Activated gamma-delta T cell treated with Interleukin-2 at 50 U/mL for 16 hours (primary cell): ENCODE results near the gene SDR39U1.
A peak's percentile ranks its signal among the peaks of the same experiment; 100 is the strongest.

Experiments
- DNase-seq: peaks from one replicate; pipeline ENCODE4 v3.0.0-alpha.2; 2020

SDR39U1 gene

DNA sequence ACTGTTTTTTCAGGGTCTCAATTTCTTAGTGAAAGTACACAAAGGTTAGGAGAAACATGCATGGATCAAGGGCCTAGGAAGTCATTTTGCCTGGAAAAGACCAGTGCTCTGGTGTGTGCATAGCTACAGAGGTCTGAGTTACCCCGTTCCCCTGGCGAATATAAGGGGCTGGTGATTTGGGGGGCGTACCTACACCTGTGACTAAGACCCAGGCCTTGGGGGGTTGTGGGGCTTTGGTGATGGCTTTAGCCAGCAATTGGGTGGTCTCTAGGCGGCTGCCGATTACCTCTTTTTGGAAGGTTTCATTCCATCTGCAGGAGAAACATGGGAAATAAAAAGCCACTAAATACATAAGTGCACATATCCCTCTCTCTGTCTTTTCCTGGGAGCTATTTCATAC, 1.1 kb downstream of the SDR39U1 start:
- DNase-seq, result no peak

DNA sequence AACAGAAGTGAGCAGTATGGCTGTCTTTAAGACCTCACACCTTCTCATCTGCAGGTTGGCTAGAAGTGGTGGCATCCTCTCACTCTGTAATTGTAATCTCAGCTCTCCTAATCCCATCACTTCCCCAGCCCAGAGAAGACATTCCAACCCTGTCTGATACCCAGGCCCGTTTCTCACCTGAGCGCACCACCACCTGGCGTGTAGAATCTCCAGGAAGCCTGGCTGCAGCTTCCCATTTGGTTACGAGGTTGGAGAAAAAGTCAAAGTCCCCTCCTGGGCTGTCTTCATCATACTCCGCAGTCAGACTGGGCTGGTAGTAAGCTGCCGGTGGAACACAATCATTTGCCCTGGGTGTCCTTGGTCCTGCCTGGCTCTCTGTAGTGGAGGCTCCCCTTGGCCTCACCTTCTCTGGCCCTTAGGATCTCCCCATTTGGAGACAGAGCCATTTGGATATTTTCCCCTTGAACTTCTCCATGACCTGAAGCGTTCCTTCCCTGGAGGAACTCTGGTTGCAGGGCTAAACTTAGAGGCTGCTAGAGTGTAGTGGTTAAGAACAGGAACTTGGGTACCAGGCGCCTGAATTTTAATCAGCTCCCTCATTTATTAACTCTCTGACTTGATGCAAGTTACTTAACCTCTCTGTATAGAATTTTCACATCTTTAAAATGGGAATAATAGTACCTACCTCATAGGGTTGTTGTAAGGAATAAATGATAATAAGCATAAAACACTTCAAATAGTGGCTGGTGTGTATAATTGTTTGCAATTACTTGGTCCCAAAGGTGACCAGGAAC, 1.8 kb downstream of the SDR39U1 start:
- DNase-seq, result no peak

DNA sequence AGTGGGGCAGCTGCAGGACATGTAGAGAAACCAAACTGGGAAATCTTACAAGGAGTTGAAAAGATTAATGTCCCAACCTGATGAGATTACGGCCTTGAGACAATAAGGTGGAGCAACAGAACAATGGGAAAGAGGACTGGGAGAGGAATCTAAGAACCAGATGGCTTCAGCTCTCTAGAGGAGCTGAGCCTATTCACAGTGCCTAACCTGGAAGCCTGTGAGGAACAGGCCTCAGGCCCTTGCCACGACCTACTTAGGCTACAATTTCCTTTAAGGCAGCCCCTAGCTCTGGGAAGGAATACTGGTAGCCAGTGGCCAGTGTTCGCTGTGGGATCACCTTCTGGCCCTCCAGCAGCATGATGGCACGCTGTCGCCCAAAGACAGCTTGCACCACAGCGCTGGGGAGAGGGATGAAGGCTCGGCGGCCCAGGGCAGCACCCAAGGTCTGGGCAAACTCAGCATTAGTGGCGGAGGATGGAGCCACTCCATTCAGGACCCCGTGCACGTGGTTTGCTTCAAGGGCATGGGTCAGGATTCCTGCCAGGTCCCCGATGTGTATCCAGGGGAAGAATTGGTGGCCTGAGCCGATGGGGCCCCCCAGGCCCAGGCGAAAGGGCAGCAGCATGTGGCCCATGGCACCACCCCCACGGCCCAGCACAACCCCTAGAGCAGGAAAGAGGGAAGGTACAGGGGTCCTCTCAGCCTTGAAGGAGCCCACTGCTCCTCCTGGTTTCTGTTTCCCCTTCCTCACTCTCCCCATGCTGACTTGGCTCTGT, 2.6 kb downstream of the SDR39U1 start:
- no peak for DNase-seq

DNA sequence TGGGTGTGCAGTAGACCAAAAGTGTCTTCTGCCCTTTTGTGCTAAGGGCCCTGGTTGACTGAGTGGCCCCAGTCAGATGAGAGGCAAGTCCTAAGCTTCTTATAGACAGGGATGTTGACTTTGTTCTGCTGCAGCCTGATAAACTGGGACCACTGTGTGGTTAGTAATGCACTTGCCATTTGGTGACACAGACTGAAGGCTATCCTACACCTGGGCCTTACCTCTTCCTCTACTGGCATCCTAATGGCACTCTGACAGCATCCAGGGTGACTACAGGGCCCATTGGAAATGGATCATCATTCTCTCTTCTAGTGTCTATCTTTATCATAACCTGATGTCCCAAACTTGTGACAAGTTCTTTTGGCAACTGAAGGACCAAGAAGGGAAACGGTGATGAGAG, 3.3 kb downstream of the SDR39U1 start:
- DNase-seq, result no peak

DNA sequence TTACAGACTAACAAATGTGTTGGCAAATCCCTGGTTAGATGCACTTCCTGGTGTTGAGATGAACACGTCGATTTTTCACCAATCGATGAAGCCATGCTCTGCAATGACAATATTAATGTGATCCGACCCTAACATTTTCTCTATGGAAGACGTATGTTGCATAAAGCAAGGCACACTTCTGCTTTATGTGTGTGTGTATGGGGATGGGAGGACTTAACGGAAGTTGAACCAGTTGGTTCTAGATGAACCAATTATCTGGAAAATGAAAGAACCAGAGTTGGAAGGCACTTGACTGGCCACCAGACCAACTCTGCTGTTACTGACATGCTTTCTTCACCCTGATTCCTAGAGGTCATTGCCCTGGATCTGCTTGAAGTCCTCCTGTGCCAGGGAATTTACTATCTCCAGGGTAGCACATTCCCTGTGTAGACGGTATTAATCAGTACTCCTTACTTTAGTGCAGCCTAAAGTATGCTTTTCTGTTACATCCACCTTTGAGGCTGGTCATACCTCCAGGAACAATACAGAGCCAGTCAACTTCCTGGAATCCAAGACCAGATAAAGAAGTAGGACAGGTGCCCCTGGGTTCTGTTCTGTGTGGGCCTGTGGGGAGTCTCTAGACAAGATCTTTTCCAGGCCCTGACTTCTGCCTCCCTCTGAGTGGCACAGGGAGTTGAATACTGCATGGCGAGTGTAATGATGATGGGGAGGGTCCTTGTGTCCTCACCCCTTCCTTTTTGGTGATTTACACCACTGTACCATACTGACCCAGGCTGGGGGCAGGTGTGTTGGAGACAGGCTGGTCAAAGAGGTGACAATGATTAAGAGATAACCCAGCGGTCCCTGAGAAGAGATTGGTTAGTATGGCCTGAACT, 4.1 kb downstream of the SDR39U1 start:
- DNase-seq, result no peak

DNA sequence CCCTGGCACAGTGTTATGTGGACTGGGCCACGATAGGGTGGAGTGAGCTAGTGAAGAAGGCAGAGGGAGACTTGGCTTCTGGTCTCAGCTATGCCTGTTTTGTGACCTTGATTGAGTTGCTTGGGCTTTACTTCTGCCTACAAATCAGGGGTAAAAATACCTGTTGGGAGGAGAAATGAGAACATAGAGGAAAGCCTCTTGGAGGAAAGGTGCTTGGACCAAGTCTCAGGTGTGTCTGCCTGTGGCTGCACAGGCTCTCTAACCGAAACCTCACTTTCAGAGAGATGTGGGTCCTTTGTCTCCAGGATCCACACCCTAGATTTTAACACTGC, 4.9 kb downstream of the SDR39U1 start:
- DNase-seq, result no peak

DNA sequence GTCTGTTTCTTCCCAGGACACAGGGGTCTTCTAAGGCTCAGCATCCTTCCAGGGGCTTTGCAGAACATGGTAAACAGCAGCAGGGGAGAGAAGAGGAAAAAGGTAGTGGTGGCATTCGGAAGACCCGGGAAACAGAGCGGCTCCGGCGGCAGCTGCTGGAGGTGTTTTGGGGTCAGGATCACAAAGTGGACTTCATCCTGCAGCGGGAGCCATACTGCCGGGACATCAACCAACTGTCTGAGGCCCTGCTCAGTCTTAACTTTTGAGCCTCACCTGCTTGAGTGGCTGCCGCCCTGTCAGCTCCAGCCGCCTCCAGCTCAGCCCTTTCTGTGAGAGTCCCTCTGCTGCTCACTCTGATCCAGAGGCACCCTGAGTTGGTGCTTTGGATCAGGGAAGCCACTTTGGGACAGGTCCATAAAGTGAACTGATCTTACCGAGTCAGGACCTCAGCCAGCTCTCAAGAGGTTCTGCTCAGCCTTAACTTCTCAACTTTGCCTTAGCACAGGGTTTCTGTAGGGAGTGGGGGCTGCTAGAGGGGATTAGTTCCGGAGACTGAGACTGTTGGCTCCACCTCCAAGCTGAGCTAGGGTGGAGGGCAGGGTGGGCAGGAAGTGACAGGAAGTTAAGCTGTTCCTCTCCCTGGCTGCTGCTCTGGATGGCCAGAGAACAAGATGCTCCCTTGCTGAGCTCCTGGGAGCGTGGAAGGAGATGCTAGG, 5.4 kb downstream of the SDR39U1 start:
- DNase-seq, result no peak

DNA sequence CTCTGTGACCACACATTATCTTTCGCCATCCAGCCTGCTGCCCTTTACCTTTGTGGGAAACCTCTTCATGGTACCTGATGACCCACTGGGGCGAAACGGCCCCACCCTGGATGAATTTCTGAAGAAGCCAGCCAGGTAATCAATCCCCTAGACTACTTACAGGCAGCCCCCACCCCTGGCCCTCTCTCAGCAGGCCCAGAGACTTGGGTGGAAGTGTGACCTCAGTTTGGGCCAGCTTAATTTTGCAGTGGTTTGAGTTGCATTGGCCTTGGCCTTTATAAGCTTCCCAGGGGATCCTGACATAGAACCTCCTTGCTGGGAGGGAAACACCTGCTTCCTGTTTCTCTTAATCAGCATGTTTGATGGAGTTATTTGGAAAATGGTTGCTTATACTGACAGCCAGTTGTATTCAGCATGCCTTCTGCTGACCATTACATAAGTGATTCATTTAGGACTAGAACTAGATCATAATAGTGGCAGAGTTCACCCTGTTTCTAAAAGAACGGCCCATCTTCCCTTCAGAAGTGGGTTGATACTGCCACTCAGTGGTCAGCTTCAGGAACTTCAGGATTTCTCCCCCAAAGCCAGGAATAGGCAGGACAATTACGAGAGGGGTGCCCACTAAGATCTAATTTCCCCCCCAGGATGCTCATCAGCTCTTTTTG, 6.1 kb downstream of the SDR39U1 start:
- DNase-seq, result peak; percentile 29

DNA sequence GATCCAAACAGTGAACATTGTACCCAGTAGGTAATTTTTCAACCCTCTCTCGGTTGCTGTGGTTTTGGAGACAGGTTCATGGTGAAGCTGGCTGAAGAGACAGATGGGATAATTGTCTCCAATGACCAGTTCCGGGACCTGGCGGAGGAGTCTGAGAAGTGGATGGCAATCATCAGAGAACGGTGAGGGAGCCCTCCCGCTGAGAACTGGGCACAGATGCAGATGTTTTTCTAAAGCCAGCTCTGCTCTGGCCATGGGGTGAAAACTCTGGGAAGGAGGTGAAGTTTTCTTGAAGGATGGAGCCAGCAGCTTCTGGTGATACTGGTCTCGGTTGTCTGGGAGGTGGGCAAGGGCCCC, 6.6 kb downstream of the SDR39U1 start:
- no peak for DNase-seq

DNA sequence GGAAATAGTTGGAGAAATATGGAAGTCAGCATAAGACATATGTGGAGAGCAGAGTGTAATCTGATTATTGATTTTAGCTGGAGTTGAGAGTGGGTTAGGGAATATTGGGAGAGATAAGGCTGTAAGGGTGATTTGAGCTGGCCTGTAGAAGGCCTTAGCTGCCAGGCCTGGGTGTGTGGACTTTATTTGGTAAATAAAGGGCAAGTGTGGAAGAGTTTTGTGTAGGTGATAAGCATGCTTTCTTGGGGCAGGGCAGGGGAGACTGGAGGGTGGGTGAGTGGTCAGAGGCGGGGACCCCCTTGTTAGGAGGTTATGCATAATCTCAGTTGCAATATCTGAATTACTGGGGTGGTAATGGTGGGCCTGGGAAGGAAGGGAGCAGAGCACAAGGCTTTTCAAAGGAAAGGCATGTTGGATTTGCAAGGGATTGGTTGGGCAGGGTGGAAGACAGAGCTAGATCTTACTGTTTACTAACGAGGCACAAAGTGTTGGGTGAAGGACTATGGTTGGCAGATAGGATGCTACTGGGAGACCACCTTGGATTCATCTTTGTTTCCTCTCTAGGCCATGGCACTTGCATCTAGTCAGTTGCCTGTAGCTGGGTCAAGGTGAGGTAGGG, 7.3 kb downstream of the SDR39U1 start:
- DNase-seq, result no peak

DNA sequence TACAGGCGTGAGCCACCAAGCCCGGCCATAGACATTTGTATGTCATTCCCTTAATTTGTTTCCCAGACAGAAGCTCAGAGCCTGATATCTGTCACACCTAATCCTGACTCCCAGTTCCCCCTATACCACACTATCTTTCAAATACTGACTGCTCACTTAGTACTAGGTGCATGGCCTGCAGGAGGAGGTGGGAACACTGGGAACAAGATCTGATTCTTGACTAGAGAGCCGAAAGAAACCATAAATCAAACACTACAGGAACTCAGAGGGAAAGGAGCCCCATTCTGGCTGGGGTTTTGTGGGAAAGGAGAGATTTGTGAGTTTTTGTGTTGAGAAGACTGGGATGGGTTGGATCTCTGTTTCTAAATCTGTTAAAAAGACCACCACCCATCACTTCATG, 7.9 kb downstream of the SDR39U1 start:
- no peak for DNase-seq

DNA sequence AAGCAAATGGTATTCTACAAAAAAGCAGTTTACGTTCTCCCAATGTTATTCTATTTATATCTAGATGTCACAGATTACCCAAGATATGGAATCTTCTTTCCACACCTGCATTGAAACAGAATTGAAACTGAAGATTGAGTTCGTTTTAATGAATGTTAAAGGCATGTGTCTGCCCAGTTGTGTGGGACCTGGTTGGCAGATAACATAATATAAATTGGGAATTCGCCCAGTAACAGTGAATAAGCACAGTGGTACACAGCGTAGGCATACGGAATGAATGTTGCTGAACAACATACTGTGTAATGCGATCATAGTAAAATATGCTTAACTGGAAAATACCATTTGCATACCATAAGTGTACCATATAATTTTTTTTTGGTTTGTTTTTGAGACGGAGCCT, 8.5 kb downstream of the SDR39U1 start:
- no peak for DNase-seq

DNA sequence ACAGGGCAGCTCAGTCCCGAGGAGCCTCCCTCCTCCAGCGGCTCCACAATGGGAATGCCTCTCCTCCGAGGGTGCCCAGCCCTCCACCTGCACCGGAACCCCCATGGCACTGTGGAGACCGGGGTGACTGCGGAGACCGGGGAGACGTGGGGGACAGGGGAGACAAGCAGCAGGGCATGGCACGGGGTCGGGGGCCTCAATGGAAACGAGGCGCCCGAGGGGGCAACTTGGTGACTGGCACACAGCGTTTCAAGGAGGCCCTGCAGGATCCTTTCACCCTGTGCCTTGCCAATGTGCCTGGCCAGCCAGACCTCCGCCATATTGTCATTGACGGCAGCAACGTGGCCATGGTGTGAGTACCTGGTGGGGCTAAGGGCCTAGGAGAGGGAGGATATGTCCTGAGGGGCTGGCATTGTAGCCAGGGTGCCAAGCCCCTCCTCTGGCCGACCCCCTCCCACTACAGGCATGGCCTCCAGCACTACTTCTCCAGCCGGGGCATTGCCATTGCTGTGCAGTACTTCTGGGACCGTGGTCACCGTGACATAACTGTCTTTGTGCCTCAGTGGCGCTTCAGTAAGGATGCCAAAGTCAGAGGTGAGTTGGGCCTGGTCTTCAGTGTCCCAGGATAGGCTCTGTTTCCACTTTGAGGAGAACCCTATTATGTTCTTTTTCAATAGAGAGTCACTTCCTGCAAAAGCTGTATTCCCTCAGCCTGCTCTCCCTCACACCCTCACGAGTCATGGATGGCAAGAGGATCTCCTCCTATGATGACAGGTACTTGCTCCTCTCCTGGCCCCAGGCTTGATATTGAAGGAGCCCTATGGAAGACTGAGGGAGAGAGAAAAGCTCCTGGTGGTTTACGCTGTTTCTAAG, 10.1 kb downstream of the SDR39U1 start:
- DNase-seq, result no peak

DNA sequence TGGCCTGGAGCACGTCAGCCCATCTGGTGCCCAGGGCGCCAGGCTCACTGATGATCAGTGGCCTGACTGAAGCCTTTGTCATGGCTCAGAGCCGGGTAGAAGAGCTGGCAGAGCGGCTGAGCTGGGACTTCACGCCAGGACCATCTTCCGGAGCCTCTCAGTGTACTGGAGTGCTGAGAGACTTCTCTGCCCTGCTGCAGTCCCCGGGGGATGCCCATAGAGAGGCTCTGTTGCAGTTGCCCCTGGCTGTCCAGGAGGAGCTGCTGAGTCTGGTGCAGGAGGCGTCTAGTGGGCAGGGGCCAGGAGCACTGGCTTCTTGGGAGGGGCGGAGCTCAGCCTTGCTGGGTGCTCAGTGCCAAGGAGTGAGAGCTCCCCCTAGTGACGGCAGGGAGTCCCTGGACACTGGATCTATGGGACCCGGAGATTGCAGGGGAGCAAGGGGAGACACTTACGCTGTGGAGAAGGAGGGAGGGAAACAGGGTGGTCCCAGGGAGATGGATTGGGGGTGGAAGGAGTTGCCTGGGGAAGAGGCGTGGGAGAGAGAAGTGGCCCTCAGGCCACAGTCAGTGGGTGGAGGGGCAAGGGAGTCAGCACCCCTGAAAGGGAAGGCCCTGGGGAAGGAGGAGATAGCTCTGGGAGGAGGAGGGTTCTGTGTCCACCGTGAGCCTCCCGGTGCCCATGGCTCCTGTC, 10.9 kb downstream of the SDR39U1 start:
- peak; percentile 89 for DNase-seq

DNA sequence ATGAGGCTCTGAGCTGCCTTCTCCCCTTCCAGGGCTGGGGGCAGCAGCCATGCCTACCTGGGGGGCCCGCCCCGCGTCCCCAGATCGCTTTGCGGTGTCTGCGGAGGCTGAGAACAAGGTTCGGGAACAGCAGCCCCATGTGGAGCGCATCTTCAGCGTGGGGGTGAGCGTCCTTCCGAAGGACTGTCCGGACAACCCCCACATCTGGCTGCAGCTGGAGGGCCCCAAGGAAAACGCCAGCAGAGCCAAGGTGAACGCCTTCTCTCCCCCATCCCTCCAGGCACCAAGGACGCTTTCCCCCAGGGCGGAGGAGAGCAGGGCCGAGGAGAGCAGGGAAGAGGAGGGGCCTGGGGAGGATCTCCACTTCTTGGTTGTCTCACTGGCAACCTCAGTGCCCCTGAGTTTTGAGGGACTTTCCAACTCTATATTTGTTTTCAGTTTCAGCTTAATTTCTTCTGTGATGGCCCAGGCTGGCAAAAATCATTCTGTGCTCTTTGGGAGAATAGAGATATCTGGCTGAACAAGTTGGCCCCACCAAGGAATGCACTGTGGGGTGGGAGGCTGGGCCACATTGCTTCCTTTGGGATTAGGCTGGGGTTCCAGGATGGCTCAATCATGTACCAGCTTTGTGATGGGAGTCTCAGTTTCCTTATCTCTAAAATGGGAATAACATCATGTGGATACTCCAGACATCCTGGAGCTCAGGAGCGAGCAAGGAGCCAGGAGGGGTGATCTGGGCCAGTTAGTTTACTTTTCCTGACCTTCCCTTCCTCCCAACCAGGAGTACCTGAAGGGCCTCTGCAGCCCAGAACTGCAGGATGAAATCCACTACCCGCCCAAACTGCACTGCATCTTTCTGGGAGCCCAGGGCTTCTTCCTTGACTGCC, 11.7 kb downstream of the SDR39U1 start:
- DNase-seq, result peak; percentile 26

DNA sequence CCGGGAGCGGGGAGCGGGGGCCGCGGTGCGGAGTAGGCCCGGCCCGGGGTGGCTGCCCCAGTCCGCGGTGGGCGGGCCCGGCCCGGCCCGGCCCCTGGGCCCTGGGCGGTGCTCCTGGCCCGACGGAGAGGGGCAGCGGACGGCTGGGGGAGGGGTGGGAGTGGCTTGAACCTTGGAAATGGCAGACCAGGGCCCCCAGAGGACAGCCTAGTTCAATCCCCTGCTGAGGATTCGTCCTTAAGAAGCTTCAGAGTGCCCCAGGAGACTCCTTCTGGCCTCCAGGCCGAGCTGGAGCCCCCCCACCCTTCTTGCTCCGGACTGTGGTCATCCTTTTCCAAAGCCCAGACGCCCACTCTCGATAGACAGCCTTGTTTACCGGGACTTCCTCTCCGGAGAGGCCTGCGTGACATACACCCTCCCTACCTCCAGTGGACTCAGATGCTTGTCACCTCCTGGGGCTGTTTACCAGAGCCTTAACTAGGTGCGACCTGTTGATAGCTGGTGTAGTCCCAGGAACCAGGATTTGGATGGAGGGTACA, 12.4 kb downstream of the SDR39U1 start:
- peak; percentile 47 for DNase-seq

DNA sequence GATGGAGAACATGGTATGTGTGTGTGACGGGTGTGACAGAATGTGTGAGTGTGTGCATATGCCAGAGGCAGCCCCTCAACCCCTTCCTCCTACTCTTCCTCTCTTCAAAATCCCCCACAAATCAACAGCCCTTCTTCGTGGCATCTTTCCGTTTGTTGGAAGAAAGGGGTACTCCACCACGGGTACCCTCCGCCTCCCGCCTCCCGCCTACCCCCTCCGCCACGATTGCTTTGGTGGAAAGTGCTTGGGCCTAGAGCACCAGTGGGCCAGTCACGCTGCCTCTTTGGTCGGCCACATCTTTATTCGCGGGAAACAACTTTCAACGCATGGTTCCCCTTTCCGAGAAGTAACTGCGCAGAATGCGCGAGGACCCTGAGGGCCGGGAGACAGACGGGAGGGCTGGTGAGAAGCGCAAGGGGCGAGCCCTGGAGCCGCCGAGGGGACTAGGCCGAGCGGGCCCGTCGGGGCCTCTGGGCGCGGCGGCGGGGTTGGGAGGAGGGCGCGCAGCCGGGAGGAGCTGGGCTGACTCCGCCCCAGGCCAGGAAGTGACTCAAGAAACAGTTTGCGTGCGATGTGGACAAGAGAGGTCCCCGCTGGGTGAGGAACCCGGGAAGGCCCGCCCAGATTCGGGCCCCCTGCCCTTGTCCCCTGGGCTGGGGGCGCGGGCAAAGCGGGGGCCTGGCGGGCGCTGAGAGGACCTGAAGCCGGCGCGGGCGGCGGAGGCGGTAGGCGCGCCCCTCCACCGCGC, 13.0 kb downstream of the SDR39U1 start, which contains the start of the genes CBLN3 and KHNYN:
Gene CBLN3 (minus strand): TSS at position 274 of the 748 bp plus-strand sequence. CDS start 614 bp downstream, outside the sequence.
Gene KHNYN (plus strand): TSS at position 560 of the 748 bp plus-strand sequence. CDS start 777 bp downstream, outside the sequence.
- peak; percentile 86 for DNase-seq
